Esophagus mucosa (tissue), 1 donor: Measurements from ENCODE around the gene TRIO. TPM values are rescaled to one million over a fixed set of nuclear protein-coding genes. Genes with fewer than 3 reads are reported as not detected.

ENCODE experiments used
- ATAC-seq: fragments of 200-7000 bp; cut with Tn5 transposase; one replicate; pipeline ENCODE4 v1.9.1; 2020
- total RNA-seq: library from RNA; stranded (reverse); gene quantifications from one replicate; pipeline ENCODE4 v1.2.4, GENCODE V29; 2023
- donor health status: DM: yes; HTN: yes; CAD: no.

Gene TRIO
- total RNA-seq, 1 donor from 2014 or later: 42.0 TPM

GRCh38 chr5:14495301-14495700, 352.2 kb downstream of the TRIO start:
- ATAC-seq: no peak

GRCh38 chr5:14497311-14497710, 354.2 kb downstream of the TRIO start:
- ATAC-seq: no peak

DNA sequence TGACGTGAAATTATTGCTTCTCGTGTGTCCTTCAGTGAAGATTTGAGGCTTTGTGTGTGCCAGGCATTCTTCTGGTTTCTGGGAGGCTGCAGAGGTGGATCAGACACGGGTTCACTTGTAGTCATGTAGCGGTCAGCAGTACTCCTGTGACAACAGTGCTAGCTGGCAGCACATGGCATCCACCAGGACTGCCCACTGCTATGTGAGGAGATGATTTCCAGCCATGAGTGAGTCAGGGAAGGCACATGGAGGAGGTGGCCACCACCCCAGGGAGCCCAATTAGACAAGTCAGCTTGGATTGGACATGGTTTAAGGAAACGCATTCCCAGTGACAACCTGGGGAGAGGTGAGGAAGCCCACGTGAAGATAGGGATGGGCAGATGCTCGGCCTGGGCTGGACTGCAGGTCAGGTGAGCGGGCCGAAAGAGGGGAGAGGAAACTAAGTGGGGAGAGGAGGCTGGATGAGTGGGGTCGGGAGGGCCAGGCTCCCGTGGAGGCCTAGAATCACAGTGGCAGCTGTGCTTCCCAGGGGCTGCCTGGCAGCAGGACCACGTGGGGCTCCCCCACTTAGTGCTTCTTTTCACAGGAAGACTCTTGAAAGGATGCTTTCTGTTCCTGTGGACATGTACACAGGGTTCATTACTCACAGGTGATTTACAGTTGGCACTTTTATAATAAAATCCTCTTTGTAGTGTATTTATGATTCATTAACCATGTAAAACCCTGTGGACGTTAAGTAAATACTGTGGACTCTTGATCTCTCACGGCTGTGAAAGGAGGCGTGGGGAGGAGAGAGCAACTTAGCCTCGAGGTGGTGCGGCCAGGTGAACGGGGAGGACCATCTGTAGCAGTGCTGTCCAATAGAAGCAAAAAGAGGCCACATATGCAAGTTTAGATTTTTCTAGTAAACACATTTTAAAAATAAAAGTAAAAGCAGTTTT, 358.5 kb downstream of the TRIO start:
- no peak for ATAC-seq

DNA sequence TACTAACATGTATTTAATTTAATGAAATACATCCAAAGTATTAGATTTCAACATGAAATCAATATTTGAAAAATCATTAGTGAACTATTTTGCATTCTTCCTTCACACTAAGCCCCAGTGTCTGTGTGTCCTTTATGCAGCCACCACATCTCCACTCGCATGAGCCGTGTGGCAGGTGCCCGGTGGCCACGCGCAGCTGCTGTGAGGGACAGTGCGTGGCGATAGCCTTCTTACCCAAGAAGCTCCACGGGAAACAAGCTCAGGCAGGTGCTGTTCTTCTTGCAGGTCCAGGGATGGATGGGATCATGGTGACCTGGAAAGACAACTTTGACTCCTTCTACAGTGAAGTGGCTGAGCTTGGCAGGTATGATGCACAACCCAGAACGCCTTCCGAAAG, 359.1 kb downstream of the TRIO start:
- ATAC-seq: no peak

DNA sequence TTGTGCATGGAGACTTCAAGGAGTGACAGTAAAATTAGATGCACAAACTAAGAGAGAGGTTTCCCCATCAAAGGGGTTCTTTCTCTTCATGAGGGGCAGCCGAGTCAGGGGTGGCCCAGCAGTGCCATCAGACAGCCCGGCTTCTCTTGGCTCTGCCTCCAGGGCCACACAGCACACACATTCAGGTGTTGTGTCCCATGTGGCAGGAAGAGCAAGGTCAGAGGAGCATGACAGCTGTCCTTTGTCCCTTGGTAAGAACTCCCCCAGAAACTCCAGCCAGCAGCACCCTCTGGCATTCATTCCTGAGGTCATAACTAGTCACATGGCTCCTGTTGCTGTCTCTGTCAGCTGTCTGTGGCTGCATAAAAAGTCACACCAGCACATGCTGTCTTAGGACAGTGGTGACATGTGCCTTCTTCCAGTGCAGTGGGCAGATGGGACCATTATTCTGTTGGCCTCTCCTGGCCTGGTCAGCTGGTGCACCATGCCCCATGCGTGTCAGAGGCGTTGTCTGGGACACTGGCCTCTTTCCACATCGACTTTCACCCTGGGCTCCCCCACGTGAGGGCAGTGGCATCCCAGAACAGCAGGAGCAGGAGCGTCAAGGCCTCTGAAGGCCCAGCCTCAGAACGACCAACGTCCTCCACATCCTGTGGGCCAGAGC, 360.0 kb downstream of the TRIO start:
- ATAC-seq: no peak

GRCh38 chr5:14503681-14504331, 360.7 kb downstream of the TRIO start:
- no peak for ATAC-seq

DNA sequence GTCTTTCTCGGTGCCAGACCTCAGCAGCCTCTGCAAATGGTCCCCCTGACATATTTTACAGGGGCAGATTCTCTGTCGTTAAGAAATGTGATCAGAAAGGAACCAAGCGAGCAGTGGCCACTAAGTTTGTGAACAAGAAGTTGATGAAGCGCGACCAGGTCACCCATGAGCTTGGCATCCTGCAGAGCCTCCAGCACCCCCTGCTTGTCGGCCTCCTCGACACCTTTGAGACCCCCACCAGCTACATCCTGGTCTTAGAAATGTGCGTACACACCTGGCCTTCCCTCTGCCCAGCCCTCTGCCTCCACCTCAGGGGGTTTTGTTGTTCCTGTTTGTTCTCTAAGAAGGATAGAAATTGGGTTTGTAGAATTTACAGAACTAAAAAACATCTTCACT, 361.2 kb downstream of the TRIO start:
- ATAC-seq: no peak

DNA sequence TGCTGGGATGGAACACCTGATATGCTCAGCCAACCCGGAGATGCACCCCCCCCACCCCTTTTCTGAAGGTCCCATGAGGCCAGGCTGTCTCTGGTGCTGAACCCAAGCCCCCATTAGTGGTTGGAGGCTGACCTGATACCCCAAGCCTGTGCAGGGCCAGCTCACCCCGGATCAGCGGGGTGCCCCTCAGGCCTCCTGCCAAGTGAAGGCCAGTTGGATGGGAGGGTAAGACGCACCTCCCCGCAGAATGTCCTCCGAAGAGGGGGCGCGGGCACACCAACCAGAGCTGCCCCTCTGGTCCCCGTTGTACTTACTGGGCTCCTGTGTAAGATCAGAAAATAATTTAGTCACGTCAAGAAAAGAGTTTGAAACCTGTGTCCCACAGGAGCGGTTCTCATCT, 361.7 kb downstream of the TRIO start:
- no peak for ATAC-seq

DNA sequence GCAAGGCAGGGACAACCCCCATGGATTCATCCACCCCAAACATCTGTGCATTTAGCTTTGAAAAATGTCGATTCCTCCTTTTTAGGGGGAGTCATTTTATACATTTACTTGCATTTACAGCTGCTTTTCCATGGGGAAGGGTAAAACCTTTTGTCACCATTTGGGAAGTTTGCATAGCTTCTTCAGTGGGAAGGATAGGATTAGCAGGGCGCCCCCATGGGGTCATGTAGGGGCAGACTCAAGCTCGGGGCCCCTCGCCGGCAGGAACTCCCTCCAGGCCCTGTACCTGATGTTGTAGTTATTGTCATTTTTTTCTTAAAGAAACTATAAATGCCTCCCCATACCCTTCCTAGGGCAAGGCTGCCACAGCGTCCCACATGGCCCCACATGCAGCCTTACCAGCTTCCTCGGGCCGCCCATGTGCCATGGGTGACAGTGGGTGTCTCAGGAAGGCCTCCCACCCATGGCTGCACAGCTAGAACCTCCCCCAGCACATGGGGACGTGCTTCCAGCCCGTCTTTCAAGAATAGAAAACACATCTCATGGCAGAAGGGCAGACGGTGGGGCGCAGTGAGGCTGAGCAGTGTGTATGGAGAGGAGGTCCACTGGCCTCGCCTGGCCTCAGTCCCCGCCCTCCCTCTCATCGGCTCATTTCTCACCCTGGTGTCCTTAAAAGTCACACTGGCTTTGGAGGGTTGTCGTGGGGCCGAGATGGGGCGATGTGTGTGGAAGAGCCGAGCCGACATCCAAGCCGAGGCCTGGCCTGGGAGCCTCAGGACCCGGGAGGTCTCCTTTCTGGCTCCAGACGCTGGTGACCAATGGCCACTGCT, 362.4 kb downstream of the TRIO start:
- ATAC-seq: no peak

DNA sequence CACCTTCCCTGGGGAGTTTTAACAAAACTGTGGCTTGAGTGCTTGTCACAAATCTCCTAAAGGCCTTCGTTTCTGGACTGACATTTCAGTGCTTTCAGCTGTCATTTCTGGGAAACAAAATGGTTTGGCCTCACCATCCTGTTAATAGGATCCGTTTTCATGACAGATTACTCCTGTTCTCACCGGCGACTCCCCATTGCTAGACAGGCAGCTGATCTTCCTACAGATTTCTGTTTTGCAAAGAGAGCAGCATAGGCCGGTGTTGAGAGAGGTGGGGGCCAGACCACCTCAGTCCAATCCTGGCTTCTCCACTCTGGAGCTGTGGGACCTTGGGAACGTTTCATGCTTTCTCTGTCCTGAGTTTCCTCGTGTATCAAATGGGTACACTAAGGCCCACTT, 363.0 kb downstream of the TRIO start:
- ATAC-seq: no peak

- no peak for ATAC-seq
Observed at GRCh38 chr5:14506661-14507060, 363.5 kb downstream of the TRIO start.

DNA sequence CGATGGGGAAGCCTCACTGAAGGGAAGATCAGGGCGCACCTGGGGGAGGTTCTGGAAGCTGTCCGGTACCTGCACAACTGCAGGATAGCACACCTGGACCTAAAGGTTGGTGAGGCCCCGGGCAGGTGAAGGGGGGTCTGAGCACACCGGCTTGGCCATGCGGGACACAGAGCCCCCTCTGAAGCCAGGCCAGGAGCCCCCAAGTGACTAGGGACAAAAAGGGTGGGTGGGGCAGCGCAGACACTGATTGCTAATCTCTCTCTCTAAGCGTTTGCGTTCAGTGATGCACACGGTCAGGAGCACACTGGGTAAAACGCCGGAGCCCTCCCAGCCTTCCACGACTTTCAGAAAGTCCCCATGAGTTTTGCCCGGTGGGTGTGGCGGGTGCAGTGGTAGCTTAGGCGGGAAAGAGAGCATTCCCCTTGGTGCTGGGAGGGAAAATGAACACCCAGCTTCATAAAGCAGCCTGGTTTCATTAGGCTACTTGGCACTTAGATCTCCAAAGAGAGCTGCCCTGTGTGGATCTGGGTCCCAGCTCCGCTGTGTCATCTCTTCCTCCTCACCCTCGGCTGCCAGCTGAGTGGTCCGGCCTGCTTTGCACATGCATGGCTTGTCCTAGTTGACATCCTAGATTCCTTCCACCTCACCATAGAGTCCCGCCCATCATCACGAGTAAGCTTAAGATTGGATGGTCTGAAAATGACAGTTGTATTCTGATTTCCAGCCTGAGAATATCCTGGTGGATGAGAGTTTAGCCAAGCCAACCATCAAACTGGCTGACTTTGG, 364.2 kb downstream of the TRIO start:
- ATAC-seq: no peak

DNA sequence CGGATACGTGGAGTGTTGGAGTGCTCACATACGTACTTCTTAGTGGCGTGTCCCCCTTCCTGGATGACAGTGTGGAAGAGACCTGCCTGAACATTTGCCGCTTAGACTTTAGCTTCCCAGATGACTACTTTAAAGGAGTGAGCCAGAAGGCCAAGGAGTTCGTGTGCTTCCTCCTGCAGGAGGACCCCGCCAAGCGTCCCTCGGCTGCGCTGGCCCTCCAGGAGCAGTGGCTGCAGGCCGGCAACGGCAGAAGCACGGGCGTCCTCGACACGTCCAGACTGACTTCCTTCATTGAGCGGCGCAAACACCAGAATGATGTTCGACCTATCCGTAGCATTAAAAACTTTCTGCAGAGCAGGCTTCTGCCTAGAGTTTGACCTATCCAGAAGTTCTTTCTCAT, 364.9 kb downstream of the TRIO start:
- no peak for ATAC-seq

GRCh38 chr5:14509556-14509955, 366.4 kb downstream of the TRIO start:
- ATAC-seq: no peak

DNA sequence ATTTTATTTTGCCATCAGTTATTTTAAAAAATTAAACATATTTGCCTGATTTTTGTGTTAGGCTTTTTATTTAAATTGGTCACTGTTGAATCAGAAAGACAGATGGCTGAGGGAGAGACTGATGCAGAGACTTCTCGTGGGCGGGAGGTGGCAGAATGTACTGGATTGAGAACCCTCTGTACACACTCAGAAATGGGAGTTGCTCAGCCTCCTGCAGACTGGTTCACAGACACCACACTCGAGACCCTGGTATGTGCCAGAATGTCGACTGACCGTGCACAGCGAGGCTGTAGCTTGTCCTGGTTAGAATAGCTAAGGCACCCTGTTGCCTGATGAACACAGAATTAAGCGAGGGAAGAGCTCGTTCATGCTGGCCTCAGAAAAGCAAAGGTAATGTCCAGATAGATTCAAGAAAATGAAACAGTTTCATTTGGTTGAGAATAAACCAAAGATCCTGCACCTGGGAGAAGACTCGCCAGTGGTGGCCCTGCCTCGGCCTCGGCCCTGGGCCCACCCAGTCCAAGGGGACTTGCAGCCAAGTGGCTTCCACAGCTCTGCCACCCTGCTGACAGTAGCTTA, 367.1 kb downstream of the TRIO start:
- no peak for ATAC-seq

- ATAC-seq: no peak
Observed at GRCh38 chr5:14510880-14511279, 367.7 kb downstream of the TRIO start.

- no peak for ATAC-seq
Observed at GRCh38 chr5:14512574-14512973, 369.4 kb downstream of the TRIO start.

- no peak for ATAC-seq
Observed at GRCh38 chr5:14513266-14513665, 370.1 kb downstream of the TRIO start.

DNA sequence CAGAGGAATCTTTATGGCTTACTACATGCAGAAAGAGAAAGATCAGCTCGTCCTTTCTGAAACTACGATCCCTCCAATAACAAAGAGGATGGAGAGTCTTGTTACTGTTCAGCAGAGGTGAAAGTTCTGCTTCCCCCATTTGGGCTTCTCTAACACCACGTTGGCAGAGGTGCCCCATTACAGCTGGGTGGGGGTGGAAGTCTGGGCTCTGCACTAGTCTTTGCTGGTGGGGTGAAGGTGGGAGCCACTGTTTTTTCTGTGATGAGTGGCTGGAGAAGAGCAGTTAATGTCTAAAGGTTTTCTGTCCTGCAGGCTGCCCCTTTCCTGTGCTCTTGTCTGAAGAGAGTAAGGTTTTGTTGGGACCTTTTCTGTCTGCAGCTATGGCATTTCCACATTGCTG, 373.8 kb downstream of the TRIO start:
- ATAC-seq: no peak

DNA sequence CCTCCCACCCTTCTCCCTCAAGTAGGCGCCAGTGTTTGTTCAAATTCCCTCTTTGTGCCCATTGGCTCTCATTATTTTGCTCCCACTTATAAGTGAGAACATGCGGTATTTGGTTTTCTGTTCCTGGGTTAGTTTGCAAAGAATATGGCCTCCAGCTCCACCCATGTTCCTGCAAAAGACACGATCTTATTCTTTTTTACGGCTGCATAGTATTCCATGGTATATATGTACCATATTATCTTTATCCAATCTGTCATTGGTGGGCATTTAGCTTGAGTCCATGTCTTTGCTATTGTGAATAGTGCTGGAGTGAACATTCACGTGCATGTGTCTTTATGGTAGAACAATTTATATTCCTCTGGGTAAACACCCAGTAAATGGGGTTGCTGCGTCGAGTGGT, 375.5 kb downstream of the TRIO start:
- ATAC-seq: no peak

- no peak for ATAC-seq
Observed at GRCh38 chr5:14521748-14522147, 378.6 kb downstream of the TRIO start.
